Natural killer cell (primary cell): ENCODE results near the gene PTPRN2. TPM values are rescaled to one million over a fixed set of nuclear protein-coding genes. Genes with fewer than 3 reads are reported as not detected.
A peak's percentile ranks its signal among the peaks of the same experiment; 100 is the strongest.

Experiments
- ATAC-seq, 3 donors: fragments of 150-1000 bp in 2 of 3; fragments of 200-7000 bp in 1 of 3; cut with Tn5 transposase; 1 replicate in 1 of 3; 2 replicates in 2 of 3; pipeline ENCODE4 v1.10.0; 2021; ENCODE audit warnings: mild to moderate bottlenecking in 2 of 3, moderate library complexity in 2 of 3
- DNase-seq, 2 donors: peaks; one replicate each; pipeline versions ENCODE4 v3.0.0 to v3.0.0-alpha.2; 2013 to 2021; ENCODE audit warnings: mixed read lengths in 1 of 2
- H3K27ac ChIP-seq: one replicate; pipeline ENCODE4 v1.5.1; 2013; ENCODE audit warnings: mild to moderate bottlenecking, low read length
- H3K27me3 ChIP-seq: one replicate; pipeline ENCODE4 v1.6.1; 2013; ENCODE audit warnings: low read length; ENCODE audit not compliant: control insufficient read depth, insufficient read depth
- H3K36me3 ChIP-seq: one replicate; pipeline ENCODE4 v1.6.1; 2013; ENCODE audit warnings: low read length; ENCODE audit not compliant: control insufficient read depth, insufficient read depth
- H3K4me1 ChIP-seq: one replicate; pipeline ENCODE4 v1.6.1; 2013; ENCODE audit warnings: low read length; ENCODE audit not compliant: control insufficient read depth, insufficient read depth
- H3K4me3 ChIP-seq: one replicate; pipeline ENCODE4 v1.5.1; 2013; ENCODE audit warnings: low read length
- H3K9me3 ChIP-seq: one replicate; pipeline ENCODE4 v1.6.1; 2013; ENCODE audit warnings: low read length; ENCODE audit not compliant: control insufficient read depth, insufficient read depth
- H3K27ac Mint-ChIP-seq, 2 donors: one replicate each; pipeline ENCODE4 v1.8.0; 2022; ENCODE audit warnings: mild to moderate bottlenecking in 2 of 2, mixed read lengths in 2 of 2, moderate library complexity in 1 of 2
- H3K27me3 Mint-ChIP-seq, 2 donors: one replicate each; pipeline ENCODE4 v1.8.0; 2022; ENCODE audit warnings: low read depth in 2 of 2, mixed read lengths in 2 of 2
- H3K36me3 Mint-ChIP-seq: one replicate; pipeline ENCODE4 v1.8.0; 2022; ENCODE audit warnings: mixed read lengths
- H3K4me1 Mint-ChIP-seq, 2 donors: one replicate each; pipeline ENCODE4 v1.8.0; 2022; ENCODE audit warnings: mixed read lengths in 2 of 2
- H3K4me3 Mint-ChIP-seq: one replicate; pipeline ENCODE4 v1.8.0; 2022; ENCODE audit warnings: mild to moderate bottlenecking, moderate library complexity, mixed read lengths
- H3K9me3 Mint-ChIP-seq, 2 donors: one replicate each; pipeline ENCODE4 v1.8.0; 2022; ENCODE audit warnings: mixed read lengths in 2 of 2
- CTCF ChIP-seq: fragments of 200-600 bp; IDR thresholded peaks from one replicate; pipeline ENCODE4 v1.8.0; 2022; ENCODE audit warnings: antibody characterized with exemption
- WGBS: methylation state at CpG from one replicate; pipeline ENCODE4 v1.1.7; 2013; ENCODE audit warnings: missing lambda C conversion rate; ENCODE audit not compliant: insufficient coverage; 5-methylcytosine and 5-hydroxymethylcytosine counted together
- intact Hi-C: fragments of 100-400 bp; cut with micrococcal nuclease; formaldehyde crosslinking; loops from one replicate; pipeline ENCODE4 v1.14.2; 2022
- total RNA-seq, 4 donors: library from RNA; stranded (reverse); fragments of 120-200 nt in 1 of 4; gene quantifications; one replicate each; pipeline versions ENCODE4 v1.2.3 to v1.2.4, GENCODE V29; 2013 to 2022

Gene PTPRN2
- total RNA-seq, 3 donors from 2014 or later (not counting 1 experiment from before 2014, with no cell fraction given): 1.3 to 2.5 (median 1.9) TPM

GRCh38 chr7:157850481-157851444, 736.9 kb downstream of the PTPRN2 start:
- Histone ChIP-seq H3K36me3 (no peaks in the 10 kb centered on the region), H3K27me3 (no peaks in the 10 kb centered on the region), H3K9me3 (no peaks in the 10 kb centered on the region), H3K27ac (no peak overlapping the region), H3K4me1 (peaks cover 27% of the 10 kb centered on the region), H3K4me3 (no peak overlapping the region)
- TF ChIP-seq CTCF: no peak
- intact Hi-C loops: no loop called here
- peak overlapping the region; percentile 83 to 84 for H3K27ac Mint-ChIP-seq
- ATAC-seq: no peak
- H3K4me3 Mint-ChIP-seq: peak overlapping the region; percentile 82
- no peaks in the 10 kb centered on the region for H3K27me3 Mint-ChIP-seq
- peaks cover 9 to 11% of the 10 kb centered on the region in 2 donors for H3K4me1 Mint-ChIP-seq
- no peaks in the 10 kb centered on the region for H3K36me3 Mint-ChIP-seq
- H3K9me3 Mint-ChIP-seq: no peaks in the 10 kb centered on the region
- WGBS: 91% methylated on average over 20 of the region's 20 CpGs
- DNase-seq: no peak

- Histone ChIP-seq H3K4me3 (no peak overlapping the region), H3K27me3 (no peaks in the 10 kb centered on the region), H3K36me3 (no peaks in the 10 kb centered on the region), H3K27ac (no peak overlapping the region), H3K9me3 (no peaks in the 10 kb centered on the region), H3K4me1 (peaks cover 20% of the 10 kb centered on the region)
- no peaks in the 10 kb centered on the region for H3K36me3 Mint-ChIP-seq
- no peak overlapping the region for H3K27ac Mint-ChIP-seq
- DNase-seq: no peak
- ATAC-seq: no peak
- H3K4me3 Mint-ChIP-seq: no peak overlapping the region
- TF ChIP-seq CTCF: no peak
- WGBS: 79% methylated on average over 10 of the region's 10 CpGs
- no peaks in the 10 kb centered on the region for H3K9me3 Mint-ChIP-seq
- no peaks in the 10 kb centered on the region for H3K27me3 Mint-ChIP-seq
- H3K4me1 Mint-ChIP-seq: peaks cover 9 to 11% of the 10 kb centered on the region in 2 donors
- intact Hi-C loops: no loop called here
Observed at GRCh38 chr7:157849726-157850125, 737.9 kb downstream of the PTPRN2 start.

- H3K9me3 Mint-ChIP-seq: no peaks in the 10 kb centered on the region
- no peaks in the 10 kb centered on the region for H3K36me3 Mint-ChIP-seq
- H3K36me3 ChIP-seq: no peaks in the 10 kb centered on the region
- intact Hi-C loops: no loop called here
- H3K4me3 ChIP-seq: no peak overlapping the region
- DNase-seq (no peak), ATAC-seq (no peak)
- H3K9me3 ChIP-seq: no peaks in the 10 kb centered on the region
- H3K4me1 Mint-ChIP-seq: peaks cover 9 to 11% of the 10 kb centered on the region in 2 donors
- H3K4me3 Mint-ChIP-seq: no peak overlapping the region
- H3K27me3 ChIP-seq: no peaks in the 10 kb centered on the region
- no peak overlapping the region for H3K27ac ChIP-seq
- H3K27ac Mint-ChIP-seq: no peak overlapping the region
- 92% methylated on average over 6 of the region's 6 CpGs for WGBS
- peaks cover 17% of the 10 kb centered on the region for H3K4me1 ChIP-seq
- no peaks in the 10 kb centered on the region for H3K27me3 Mint-ChIP-seq
- TF ChIP-seq CTCF: no peak
Observed at GRCh38 chr7:157849341-157849596, 738.4 kb downstream of the PTPRN2 start.
